ENCODE results near the gene ZNF536. TPM values are rescaled to one million over a fixed set of nuclear protein-coding genes. Genes with fewer than 3 reads are reported as not detected.

Gene ZNF536
- total and polyA plus RNA-seq, 2 donors (not counting 1 experiment from before 2014, with no cell fraction given), result 0.50 TPM; not detected in 1

- TF ChIP-seq EZH2 (IDR thresholded peaks at IDR 0.05; ENCODE audit: low read length, missing control alignments), result no peak
- TF ChIP-seq, protein P1, sequence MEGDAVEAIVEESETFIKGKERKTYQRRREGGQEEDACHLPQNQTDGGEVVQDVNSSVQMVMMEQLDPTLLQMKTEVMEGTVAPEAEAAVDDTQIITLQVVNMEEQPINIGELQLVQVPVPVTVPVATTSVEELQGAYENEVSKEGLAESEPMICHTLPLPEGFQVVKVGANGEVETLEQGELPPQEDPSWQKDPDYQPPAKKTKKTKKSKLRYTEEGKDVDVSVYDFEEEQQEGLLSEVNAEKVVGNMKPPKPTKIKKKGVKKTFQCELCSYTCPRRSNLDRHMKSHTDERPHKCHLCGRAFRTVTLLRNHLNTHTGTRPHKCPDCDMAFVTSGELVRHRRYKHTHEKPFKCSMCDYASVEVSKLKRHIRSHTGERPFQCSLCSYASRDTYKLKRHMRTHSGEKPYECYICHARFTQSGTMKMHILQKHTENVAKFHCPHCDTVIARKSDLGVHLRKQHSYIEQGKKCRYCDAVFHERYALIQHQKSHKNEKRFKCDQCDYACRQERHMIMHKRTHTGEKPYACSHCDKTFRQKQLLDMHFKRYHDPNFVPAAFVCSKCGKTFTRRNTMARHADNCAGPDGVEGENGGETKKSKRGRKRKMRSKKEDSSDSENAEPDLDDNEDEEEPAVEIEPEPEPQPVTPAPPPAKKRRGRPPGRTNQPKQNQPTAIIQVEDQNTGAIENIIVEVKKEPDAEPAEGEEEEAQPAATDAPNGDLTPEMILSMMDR (conservative IDR thresholded peaks at IDR 0.05 in 1 of 2, IDR thresholded peaks at IDR 0.05 in 1 of 2; ENCODE audit: low read depth in 1 of 2, low read length in 2 of 2), result no peak
- DNase-seq (ENCODE audit: low read depth in 2 of 2), result no peak
- no peaks in the 10 kb centered on the region for H3K4me1 ChIP-seq (ENCODE audit: control insufficient read depth, extremely low read depth, insufficient read depth, low read length)
- no peak overlapping the region for H3K4me3 ChIP-seq (replicated peaks in 1 of 4; ENCODE audit: control extremely low read depth in 1 of 4, insufficient read depth in 1 of 4, low read depth in 3 of 4, low read length in 4 of 4)
- H2AFZ ChIP-seq (ENCODE audit: low read length), result no peak overlapping the region
- no peak overlapping the region for H3K4me2 ChIP-seq (ENCODE audit: extremely low read depth, insufficient read depth, low read length)
- H3K27ac ChIP-seq (ENCODE audit: insufficient read depth, low read length), result no peak overlapping the region
- H4K20me1 ChIP-seq (ENCODE audit: control insufficient read depth, extremely low read depth, insufficient read depth, low read length), result no peaks in the 10 kb centered on the region
- no peak overlapping the region for H3K9ac ChIP-seq (ENCODE audit: insufficient read depth, low read length)
- H3K27me3 ChIP-seq (ENCODE audit: control insufficient read depth, insufficient read depth, low read length), result no peaks in the 10 kb centered on the region
- no peaks in the 10 kb centered on the region for H3K79me2 ChIP-seq (ENCODE audit: control insufficient read depth, insufficient read depth, low read length)
- H3K36me3 ChIP-seq (ENCODE audit: control insufficient read depth, insufficient read depth, low read length), result no peaks in the 10 kb centered on the region
- H3K9me3 ChIP-seq (ENCODE audit: control insufficient read depth, insufficient read depth, low read depth, low read length), result no peaks in the 10 kb centered on the region
These were observed 49.4 kb downstream of the ZNF536 start for GRCh38 chr19:30421571-30421970.

GRCh38 chr19:30423481-30423880 is 51.3 kb downstream of the ZNF536 start:
- H3K36me3 ChIP-seq (ENCODE audit: control insufficient read depth, insufficient read depth, low read length), result no peaks in the 10 kb centered on the region
- no peaks in the 10 kb centered on the region for H3K4me1 ChIP-seq (ENCODE audit: control insufficient read depth, extremely low read depth, insufficient read depth, low read length)
- no peaks in the 10 kb centered on the region for H3K27me3 ChIP-seq (ENCODE audit: control insufficient read depth, insufficient read depth, low read length)
- H3K4me2 ChIP-seq (ENCODE audit: extremely low read depth, insufficient read depth, low read length), result no peak overlapping the region
- no peak overlapping the region for H2AFZ ChIP-seq (ENCODE audit: low read length)
- H3K27ac ChIP-seq (ENCODE audit: insufficient read depth, low read length), result no peak overlapping the region
- TF ChIP-seq, protein P1 (conservative IDR thresholded peaks at IDR 0.05 in 1 of 2, IDR thresholded peaks at IDR 0.05 in 1 of 2; ENCODE audit: low read depth in 1 of 2, low read length in 2 of 2), result no peak
- TF ChIP-seq EZH2 (IDR thresholded peaks at IDR 0.05; ENCODE audit: low read length, missing control alignments), result no peak
- DNase-seq (ENCODE audit: low read depth in 2 of 2), result no peak
- H3K79me2 ChIP-seq (ENCODE audit: control insufficient read depth, insufficient read depth, low read length), result no peaks in the 10 kb centered on the region
- H3K9me3 ChIP-seq (ENCODE audit: control insufficient read depth, insufficient read depth, low read depth, low read length), result no peaks in the 10 kb centered on the region
- H3K4me3 ChIP-seq (replicated peaks in 1 of 4; ENCODE audit: control extremely low read depth in 1 of 4, insufficient read depth in 1 of 4, low read depth in 3 of 4, low read length in 4 of 4), result no peak overlapping the region
- H3K9ac ChIP-seq (ENCODE audit: insufficient read depth, low read length), result no peak overlapping the region
- H4K20me1 ChIP-seq (ENCODE audit: control insufficient read depth, extremely low read depth, insufficient read depth, low read length), result no peaks in the 10 kb centered on the region

GRCh38 chr19:30425885-30426838 is 54.0 kb downstream of the ZNF536 start:
- Histone ChIP-seq H4K20me1 (ENCODE audit: control insufficient read depth, extremely low read depth, insufficient read depth, low read length) (no peaks in the 10 kb centered on the region), H3K27me3 (ENCODE audit: control insufficient read depth, insufficient read depth, low read length) (no peaks in the 10 kb centered on the region), H2AFZ (ENCODE audit: low read length) (no peak overlapping the region), H3K4me2 (ENCODE audit: extremely low read depth, insufficient read depth, low read length) (no peak overlapping the region), H3K9ac (ENCODE audit: insufficient read depth, low read length) (no peak overlapping the region), H3K9me3 (ENCODE audit: control insufficient read depth, insufficient read depth, low read depth, low read length) (no peaks in the 10 kb centered on the region), H3K27ac (ENCODE audit: insufficient read depth, low read length) (no peak overlapping the region), H3K4me3 (replicated peaks in 1 of 4; ENCODE audit: control extremely low read depth in 1 of 4, insufficient read depth in 1 of 4, low read depth in 3 of 4, low read length in 4 of 4) (no peak overlapping the region), H3K79me2 (ENCODE audit: control insufficient read depth, insufficient read depth, low read length) (no peaks in the 10 kb centered on the region), H3K36me3 (ENCODE audit: control insufficient read depth, insufficient read depth, low read length) (no peaks in the 10 kb centered on the region), H3K4me1 (ENCODE audit: control insufficient read depth, extremely low read depth, insufficient read depth, low read length) (no peaks in the 10 kb centered on the region)
- DNase-seq (ENCODE audit: low read depth in 2 of 2), result no peak
- TF ChIP-seq EZH2 (IDR thresholded peaks at IDR 0.05; ENCODE audit: low read length, missing control alignments), result no peak
- TF ChIP-seq, protein P1 (conservative IDR thresholded peaks at IDR 0.05 in 1 of 2, IDR thresholded peaks at IDR 0.05 in 1 of 2; ENCODE audit: low read depth in 1 of 2, low read length in 2 of 2), result no peak
